C4-2B (cell line): Measurements from ENCODE around the gene C4BPA.

Experiments used
- CTCF ChIP-seq: fragments of 450-650 bp; conservative IDR thresholded peaks from 2 replicates; pipeline ENCODE4 v1.5.1; 2017; ENCODE audit warnings: mild to moderate bottlenecking
- ZFX ChIP-seq: fragments of 450-650 bp; IDR thresholded peaks from 2 replicates; pipeline ENCODE4 v1.6.1; 2017

- TF ChIP-seq CTCF (no peak), ZFX (no peak)
These were observed 52.1 kb downstream of the C4BPA start for GRCh38 chr1:207156095-207156494.
